ENCODE measurements around the gene SRGAP3. TPM values are rescaled to one million over a fixed set of nuclear protein-coding genes. Genes with fewer than 3 reads are reported as not detected.
A peak's percentile ranks its signal among the peaks of the same experiment; 100 is the strongest.

Gene SRGAP3
- total RNA-seq, 4 donors from 2014 or later = 13.7 to 27.7 (median 18.5) TPM

GRCh38 chr3:9169956-9170850, 79.2 kb downstream of the SRGAP3 start:
- intact Hi-C loops (cut with DNase I; ENCODE audit: low total_unique reads) = no loop called here
- WGBS, 2 donors = 80 to 81% methylated on average over 17 to 18 of the region's 18 CpGs
- H3K4me3 ChIP-seq (ENCODE audit: low read depth, poor library complexity, severe bottlenecking) = no peak overlapping the region
- DNase-seq (ENCODE audit: low spot score in 2 of 2) = no peak
- no peak for TF ChIP-seq CTCF (IDR thresholded peaks at IDR 0.05)
- TF ChIP-seq POLR2A (IDR thresholded peaks at IDR 0.05) = no peak

- H3K4me3 ChIP-seq (ENCODE audit: low read depth, poor library complexity, severe bottlenecking) = no peak overlapping the region
- intact Hi-C loops (cut with DNase I; ENCODE audit: low total_unique reads) = no loop called here
- TF ChIP-seq CTCF (IDR thresholded peaks at IDR 0.05) = no peak
- TF ChIP-seq POLR2A (IDR thresholded peaks at IDR 0.05) = no peak
- WGBS, 2 donors = 39 to 73% methylated on average over 1 of the region's 1 CpG
- no peak for DNase-seq (ENCODE audit: low spot score in 2 of 2)
Observed at GRCh38 chr3:9169326-9169725, 80.1 kb downstream of the SRGAP3 start.

GRCh38 chr3:9168241-9168741, 81.2 kb downstream of the SRGAP3 start:
- 60 to 64% methylated on average over 8 of the region's 8 CpGs for WGBS, 2 donors
- intact Hi-C loops (cut with DNase I; ENCODE audit: low total_unique reads) = no loop called here
- no peak for DNase-seq (ENCODE audit: low spot score in 2 of 2)
- TF ChIP-seq CTCF (IDR thresholded peaks at IDR 0.05) = no peak
- TF ChIP-seq POLR2A (IDR thresholded peaks at IDR 0.05) = no peak
- no peak overlapping the region for H3K4me3 ChIP-seq (ENCODE audit: low read depth, poor library complexity, severe bottlenecking)

GRCh38 chr3:9167222-9167621, 82.2 kb downstream of the SRGAP3 start:
- 73 to 93% methylated on average over 2 of the region's 2 CpGs for WGBS, 2 donors
- DNase-seq (ENCODE audit: low spot score in 2 of 2) = no peak
- intact Hi-C loops (cut with DNase I; ENCODE audit: low total_unique reads) = no loop called here
- TF ChIP-seq POLR2A (IDR thresholded peaks at IDR 0.05) = no peak
- TF ChIP-seq CTCF (IDR thresholded peaks at IDR 0.05) = no peak
- no peak overlapping the region for H3K4me3 ChIP-seq (ENCODE audit: low read depth, poor library complexity, severe bottlenecking)

GRCh38 chr3:9165421-9165820, 84.0 kb downstream of the SRGAP3 start:
- H3K4me3 ChIP-seq (ENCODE audit: low read depth, poor library complexity, severe bottlenecking) = no peak overlapping the region
- 84 to 93% methylated on average over 5 of the region's 5 CpGs for WGBS, 2 donors
- intact Hi-C loops (cut with DNase I; ENCODE audit: low total_unique reads) = no loop called here
- DNase-seq (ENCODE audit: low spot score in 2 of 2) = peak in 1 of 2 donors; percentile 46
- TF ChIP-seq CTCF (IDR thresholded peaks at IDR 0.05) (no peak), POLR2A (IDR thresholded peaks at IDR 0.05) (no peak)

Data from lower leg skin (tissue), 4 donors.